ENCODE data around the gene PDE4B.
"Not testable (repeated sequence)": the region's sequence is repeated elsewhere in the genome, so short reads cannot be mapped to it uniquely, and the experiment has no call there.

The PDE4B gene

GRCh38 chr1:66044912-66045311, 252.2 kb downstream of the PDE4B start:
- no peak for TF ChIP-seq CTCF (IDR thresholded peaks at IDR 0.05; ENCODE audit: low read length, missing control alignments)
- no peak for DNase-seq (ENCODE audit: low read depth)
- H3K4me3 ChIP-seq (replicated peaks; ENCODE audit: low read depth, low read length): no peak overlapping the region

DNA sequence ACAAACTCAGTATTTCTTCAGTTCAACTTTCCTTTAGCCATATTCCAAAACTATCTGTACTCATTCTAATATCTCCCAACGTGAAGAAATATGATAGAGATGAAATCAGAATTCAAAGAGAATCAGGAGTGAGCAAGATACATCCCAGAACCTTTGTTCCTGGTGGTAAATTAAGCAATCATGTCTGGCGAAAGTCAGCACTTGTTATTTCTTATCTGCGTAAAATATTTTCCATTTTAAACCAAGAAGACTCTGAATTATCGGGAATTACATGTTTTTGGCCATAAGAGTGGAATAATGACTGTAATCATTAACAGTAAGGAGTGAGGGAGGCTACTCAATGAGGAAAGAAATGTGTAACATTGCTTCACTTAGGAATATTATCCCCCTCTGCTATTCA, 253.7 kb downstream of the PDE4B start:
- TF ChIP-seq CTCF (IDR thresholded peaks at IDR 0.05; ENCODE audit: low read length, missing control alignments): no peak
- no peak overlapping the region for H3K4me3 ChIP-seq (replicated peaks; ENCODE audit: low read depth, low read length)
- DNase-seq (ENCODE audit: low read depth): peak; percentile 35

GRCh38 chr1:66048011-66048410, 255.3 kb downstream of the PDE4B start:
- DNase-seq (ENCODE audit: low read depth): peak; percentile 60
- H3K4me3 ChIP-seq (replicated peaks; ENCODE audit: low read depth, low read length): no peak overlapping the region
- TF ChIP-seq CTCF (IDR thresholded peaks at IDR 0.05; ENCODE audit: low read length, missing control alignments): no peak

- DNase-seq (ENCODE audit: low read depth): no peak
- TF ChIP-seq CTCF (IDR thresholded peaks at IDR 0.05; ENCODE audit: low read length, missing control alignments): no peak
- H3K4me3 ChIP-seq (replicated peaks; ENCODE audit: low read depth, low read length): no peak overlapping the region
Observed at GRCh38 chr1:66050123-66050522, 257.4 kb downstream of the PDE4B start.

GRCh38 chr1:66050633-66051032, 257.9 kb downstream of the PDE4B start:
- no peak for TF ChIP-seq CTCF (IDR thresholded peaks at IDR 0.05; ENCODE audit: low read length, missing control alignments)
- no peak overlapping the region for H3K4me3 ChIP-seq (replicated peaks; ENCODE audit: low read depth, low read length)
- DNase-seq (ENCODE audit: low read depth): no peak

- H3K4me3 ChIP-seq (replicated peaks; ENCODE audit: low read depth, low read length): no peak overlapping the region
- TF ChIP-seq CTCF (IDR thresholded peaks at IDR 0.05; ENCODE audit: low read length, missing control alignments): no peak
- no peak for DNase-seq (ENCODE audit: low read depth)
Observed at GRCh38 chr1:66055092-66055491, 262.4 kb downstream of the PDE4B start.

GRCh38 chr1:66057448-66057847, 264.8 kb downstream of the PDE4B start:
- H3K4me3 ChIP-seq (replicated peaks; ENCODE audit: low read depth, low read length); DNase-seq (ENCODE audit: low read depth): not testable (repeated sequence)

- no peak for TF ChIP-seq CTCF (IDR thresholded peaks at IDR 0.05; ENCODE audit: low read length, missing control alignments)
- no peak overlapping the region for H3K4me3 ChIP-seq (replicated peaks; ENCODE audit: low read depth, low read length)
- DNase-seq (ENCODE audit: low read depth): no peak
Observed at GRCh38 chr1:66058558-66058957, 265.9 kb downstream of the PDE4B start.

DNA sequence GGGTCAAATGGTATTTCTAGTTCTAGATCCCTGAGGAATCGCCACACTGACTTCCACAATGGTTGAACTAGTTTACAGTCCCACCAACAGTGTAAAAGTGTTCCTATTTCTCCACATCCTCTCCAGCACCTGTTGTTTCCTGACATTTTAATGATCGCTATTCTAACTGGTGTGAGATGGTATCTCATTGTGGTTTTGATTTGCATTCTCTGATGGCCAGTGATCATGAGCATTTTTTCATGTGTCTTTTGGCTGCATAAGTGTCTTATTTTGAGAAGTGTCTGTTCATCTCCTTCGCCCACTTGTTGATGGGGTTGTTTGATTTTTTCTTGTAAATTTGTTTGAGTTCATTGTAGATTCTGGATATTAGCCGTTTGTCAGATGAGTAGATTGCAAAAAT, 274.5 kb downstream of the PDE4B start:
- DNase-seq (ENCODE audit: low read depth); H3K4me3 ChIP-seq (replicated peaks; ENCODE audit: low read depth, low read length): not testable (repeated sequence)

Measured in fibroblast of pulmonary artery (primary cell).